HG02840 (cell line): ENCODE results near the gene SLC35D2.
A peak's percentile ranks its signal among the peaks of the same experiment; 100 is the strongest.

Experiments used
- ATAC-seq: cut with Tn5 transposase; IDR thresholded peaks from one replicate; pipeline ENCODE4 v1.9.1; 2021; ENCODE audit warnings: mild to moderate bottlenecking, moderate library complexity, moderate number of reproducible peaks; ENCODE audit not compliant: unreplicated experiment, low FRiP score

The SLC35D2 gene

DNA sequence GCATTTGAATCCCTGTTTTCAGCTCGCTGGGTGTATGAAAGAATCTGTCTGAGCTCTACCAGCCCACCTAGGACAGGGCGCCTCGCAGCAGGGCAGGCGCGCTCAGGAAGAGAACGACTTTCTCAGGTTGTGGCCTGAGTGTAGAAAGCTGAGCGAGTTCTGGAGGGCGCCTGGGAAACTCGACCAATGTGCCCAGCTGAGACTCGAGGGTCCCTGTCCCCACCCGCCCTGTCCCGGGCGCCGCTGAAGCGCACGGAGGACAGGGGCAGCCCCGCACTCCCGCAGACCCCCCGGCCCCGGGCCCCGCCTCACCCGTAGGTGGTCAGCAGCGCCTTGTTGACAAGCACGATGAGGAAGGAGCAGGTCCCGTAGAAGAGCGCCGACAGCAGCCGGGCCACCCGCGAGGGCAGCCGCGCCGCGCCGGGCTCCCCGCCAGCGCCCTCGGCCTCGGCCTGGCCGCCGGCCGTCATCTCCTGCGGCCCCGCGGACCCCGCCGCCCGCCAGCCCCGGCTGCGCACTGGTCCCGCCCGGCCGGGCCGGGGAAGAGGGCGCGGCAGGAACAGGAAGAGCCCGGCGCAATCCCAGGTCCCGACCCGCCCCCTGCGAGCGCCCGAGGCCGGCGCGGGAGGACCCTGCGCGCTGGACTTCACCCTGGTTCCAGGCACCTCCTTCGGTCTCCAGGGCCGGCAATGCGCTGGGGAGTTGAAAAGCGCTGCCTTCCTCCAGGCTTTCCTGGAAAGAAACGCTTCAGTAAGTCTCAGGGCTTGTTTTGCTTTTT, at the start of gene SLC35D2:
Gene SLC35D2 (minus strand): TSS at position 547 of the 778 bp plus-strand sequence. CDS start 77 bp downstream, at position 470.
- ATAC-seq = no peak

DNA sequence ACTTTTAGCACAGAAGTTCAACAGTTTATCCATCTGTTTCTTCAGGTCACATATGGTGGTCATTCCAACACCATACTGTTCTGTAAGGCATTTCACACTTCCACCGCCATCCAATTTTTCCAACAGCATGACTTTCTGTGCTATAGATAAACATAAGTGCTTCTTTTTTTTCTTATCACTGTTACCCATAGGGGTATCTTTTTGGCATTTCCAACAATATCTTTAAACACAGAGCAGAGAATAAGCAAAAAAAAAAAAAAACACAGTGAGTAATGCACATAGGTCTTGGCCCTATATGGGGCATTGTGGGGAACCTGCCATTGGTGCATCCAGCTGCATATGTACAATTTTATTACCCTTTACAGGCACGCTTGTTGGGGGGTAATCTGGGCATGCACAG, 46.9 kb upstream of the SLC35D2 start:
- no peak for ATAC-seq

DNA sequence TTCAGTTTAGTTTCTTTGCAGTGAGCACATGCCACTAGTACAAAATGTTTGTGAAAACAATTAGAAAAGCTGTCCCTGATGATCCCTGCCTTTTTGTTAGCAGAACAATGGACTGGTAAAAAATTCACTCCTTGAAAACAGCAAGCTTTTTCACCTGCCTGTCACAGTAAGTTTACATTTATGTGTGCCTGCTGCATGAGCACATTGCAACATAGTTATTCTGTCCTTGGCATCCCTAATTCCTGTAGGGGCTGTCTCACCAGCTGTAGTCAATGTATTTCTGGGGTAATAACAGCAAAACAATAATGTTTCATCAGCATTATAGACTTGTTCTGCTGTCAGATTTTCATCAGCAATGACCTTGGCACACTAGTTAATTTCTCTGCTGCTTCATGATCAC, 46.2 kb upstream of the SLC35D2 start:
- ATAC-seq = no peak

DNA sequence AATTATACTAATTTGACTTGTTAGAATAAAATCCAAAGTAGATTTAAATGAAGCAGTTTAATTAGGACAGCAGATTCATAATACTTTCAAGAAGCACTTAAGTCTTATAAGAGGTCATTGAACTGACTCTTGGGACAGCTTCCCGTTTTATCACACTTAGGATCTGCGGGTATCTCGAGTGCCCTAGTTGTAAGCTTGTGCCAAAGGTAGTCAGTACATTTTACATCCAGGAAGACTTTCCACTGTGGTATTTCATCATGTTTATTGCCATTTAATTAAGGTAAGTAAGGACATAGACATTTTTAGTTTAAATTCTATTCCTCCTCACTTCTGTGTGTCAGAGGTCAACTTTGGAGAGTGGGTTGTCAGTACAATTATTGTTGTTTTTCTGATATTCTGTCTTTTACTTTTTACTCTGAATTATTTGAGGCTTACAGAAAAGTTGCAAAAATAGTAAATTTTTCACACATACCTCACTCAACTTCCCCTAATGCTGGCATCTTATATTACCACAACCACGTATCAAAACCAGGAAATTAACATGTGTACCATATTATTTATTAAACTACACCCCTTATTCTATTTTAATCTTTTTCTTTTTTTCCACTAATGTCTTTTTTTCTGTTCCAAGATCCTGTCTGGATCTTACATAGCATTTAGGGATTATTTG, 42.1 kb upstream of the SLC35D2 start:
- ATAC-seq = no peak

DNA sequence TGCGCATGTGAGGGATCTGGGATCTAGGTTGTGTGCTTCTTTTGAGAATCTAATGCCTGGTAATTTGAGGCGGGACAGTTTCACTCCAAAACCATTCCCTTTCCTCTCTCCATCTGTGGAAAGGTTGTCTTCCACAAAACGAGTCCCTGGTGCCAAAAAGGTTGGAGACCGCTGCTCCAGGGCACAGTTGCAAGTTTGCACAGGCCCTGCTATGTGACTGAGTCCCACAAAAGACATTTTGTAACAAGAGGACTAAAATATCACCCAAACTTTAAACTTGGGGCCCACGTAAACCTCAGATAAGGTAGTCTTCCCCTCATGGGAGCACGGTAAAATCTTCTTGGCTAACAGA, 40.5 kb upstream of the SLC35D2 start:
- no peak for ATAC-seq

DNA sequence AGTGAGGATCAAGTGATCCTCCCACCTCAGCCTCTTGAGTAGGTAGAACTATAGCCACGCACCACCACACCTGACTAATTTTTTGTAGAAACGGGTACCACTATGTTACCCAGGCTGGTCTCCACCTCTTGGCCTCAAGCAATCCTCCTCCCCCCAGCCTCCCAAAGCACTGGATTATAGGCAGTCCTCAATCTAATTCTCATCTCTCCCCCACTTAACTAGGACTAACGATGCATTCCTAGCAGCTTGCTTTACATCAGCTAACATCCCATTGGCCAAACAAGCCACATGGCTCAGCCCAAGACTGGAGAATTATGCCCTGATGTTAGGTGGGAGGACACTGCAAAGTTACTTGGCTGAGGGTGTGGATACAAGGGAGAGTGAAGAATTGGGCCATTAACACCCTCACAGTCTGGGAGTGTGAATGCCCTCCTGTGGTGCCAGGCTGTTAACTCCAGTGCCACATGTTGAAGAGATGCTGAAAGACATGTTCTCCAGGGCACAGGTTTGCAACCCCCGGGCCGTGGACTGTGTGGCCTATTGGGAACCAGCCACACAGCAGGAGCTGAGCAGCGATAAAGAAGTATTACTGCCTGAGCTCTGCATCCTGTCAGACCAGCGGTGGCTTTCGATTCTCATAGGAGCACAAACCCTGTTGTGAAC, 39.9 kb upstream of the SLC35D2 start:
- no peak for ATAC-seq

DNA sequence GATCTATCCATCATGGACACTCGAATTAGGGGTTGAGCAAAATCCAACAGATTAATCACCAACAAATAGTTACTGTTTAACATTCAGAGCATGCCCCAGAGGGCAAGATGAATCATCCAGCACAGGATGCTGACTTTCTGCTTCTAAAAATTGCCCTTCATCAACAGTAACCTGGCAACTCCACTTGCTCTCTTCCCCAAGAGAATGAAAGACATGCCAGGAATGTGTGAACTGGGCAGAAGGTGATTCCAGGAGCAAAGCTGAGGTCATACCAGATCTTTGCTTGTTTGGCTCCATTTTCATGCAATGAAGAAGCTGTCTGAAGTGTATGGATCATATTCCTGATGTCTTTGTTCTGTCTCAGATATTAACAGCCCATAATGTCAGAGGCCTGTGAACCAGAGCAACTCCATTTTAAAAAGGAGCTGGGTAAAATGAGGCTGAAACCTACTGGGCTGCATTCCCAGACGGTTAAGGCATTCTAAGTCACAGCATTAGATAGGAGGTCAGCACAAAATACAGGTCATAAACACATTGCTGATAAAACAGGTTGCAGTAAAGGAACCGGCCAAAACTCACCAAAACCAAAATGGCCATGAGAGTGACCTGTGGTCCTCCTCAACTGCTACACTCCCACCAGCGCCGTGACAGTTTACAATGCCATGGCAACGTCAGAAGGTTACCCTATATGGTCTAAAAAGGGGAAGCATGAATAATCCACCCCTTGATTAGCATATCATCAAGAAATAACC, 37.1 kb upstream of the SLC35D2 start:
- ATAC-seq = no peak

DNA sequence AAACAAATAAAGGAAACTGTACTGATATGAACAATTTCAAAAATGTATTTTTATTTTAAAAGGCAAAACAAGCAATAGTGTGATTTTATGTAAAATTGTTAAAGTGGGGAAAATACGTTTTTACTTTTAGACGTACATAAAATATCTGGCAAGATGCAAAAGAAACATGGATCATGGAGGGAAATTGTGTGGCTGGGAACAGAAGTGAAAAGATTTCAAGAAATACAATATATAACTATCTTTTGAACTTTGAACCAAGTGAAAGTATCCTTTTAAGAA, 36.1 kb upstream of the SLC35D2 start:
- no peak for ATAC-seq

DNA sequence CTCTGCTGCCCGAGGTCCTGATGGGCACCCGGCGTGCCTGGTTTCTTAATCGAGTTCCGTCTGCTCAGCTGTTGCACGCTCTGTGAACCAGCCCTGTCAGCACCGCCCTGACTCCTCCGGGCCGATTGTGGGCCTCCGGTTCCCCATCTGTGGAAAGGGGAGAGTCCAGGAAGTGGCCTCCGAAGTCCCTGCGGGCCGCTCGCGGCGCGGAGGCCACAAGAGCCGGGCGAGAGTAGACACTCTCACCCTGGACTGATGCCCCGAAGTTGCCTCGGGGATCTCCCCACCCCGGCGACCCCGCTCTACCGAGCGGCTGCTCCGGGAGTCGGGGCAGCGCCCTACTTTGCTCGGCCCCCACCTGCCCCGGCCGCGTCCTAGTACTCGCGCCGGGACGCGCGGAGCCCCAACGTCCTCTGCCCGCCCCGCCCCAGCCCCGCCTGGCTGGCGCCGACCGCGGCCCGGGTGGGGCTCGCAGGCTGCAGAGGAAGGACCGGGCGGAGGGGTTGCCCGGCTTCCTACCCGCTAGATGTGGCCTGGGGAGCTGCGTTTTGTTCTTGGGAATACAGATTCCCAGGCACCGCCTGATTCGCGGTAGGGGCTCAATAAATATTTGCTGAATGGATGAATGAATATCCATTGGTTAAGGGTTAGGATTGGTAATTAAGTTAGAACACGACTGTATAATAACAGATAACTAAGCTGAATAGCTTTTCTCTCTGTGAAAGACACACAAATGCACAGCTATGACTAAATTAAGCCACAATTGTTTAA, 35.6 kb upstream of the SLC35D2 start:
- ATAC-seq = peak; percentile 23

DNA sequence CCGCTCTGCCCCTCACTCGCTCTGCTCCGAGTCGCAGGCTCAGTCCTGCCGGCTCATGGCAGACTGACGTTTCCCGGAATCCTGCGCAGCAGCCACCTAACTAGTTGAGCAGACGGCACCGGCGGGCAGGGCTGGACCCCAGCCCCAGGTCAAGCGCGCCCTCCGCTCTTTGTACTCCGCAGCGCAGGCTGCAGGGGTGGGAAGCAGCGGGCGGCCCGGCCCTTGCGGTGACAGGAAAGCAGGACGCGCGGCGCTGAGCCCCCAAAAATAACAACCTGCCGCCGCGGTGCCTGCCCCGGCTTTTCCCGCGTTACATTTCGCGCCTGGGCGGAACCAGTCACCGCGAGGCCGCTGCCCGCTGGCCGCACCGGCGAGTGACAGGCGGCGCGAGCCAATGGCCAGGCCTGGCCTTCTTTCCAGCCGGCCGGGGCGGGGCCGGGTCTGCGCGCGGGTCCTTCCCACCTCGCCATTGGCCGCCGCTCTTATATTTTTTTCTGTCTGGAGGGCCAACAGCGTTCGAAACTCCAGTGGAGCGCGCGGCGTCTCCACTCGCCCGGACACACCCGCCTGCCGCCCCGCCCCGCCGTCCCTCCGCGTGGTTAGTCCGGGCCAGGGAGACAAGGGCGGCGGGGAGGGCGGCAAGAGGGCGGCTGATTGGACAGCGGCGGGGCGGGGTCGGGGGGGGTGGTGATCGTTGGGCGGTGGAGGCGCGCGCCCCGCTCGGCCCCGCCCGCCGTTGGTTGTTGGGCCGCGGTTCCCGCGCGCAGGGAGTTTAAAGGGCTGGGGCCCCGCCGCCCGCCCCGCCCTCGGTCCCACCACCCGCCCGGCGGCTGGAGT, 34.8 kb upstream of the SLC35D2 start, which contains the start of gene ZNF367:
Gene ZNF367 (minus strand): TSS at position 288 of the 837 bp plus-strand sequence. CDS start 338 bp downstream, outside the sequence.
- ATAC-seq = peak; percentile 60

DNA sequence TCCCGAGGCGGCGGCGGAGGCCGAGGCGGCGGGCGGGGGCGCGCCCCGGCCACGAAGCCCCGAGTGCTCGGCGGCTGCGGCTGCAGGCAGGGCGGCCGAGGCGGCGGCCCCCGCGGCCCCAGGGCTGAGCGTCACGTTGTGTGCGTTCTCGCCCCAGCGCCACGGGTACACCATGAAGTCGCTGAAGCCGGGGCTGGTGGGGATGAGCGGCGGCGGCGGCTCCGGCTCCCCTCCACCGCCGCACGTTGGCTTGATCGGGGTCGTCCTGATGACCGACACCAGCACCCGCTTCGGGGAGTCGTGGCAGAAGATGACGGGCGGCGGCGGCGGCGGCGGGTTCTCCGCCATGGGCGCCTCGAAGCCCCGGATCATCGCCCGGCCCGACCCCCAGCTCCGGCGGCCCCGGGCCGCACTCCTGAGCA, 34.2 kb upstream of the SLC35D2 start:
- ATAC-seq = no peak

DNA sequence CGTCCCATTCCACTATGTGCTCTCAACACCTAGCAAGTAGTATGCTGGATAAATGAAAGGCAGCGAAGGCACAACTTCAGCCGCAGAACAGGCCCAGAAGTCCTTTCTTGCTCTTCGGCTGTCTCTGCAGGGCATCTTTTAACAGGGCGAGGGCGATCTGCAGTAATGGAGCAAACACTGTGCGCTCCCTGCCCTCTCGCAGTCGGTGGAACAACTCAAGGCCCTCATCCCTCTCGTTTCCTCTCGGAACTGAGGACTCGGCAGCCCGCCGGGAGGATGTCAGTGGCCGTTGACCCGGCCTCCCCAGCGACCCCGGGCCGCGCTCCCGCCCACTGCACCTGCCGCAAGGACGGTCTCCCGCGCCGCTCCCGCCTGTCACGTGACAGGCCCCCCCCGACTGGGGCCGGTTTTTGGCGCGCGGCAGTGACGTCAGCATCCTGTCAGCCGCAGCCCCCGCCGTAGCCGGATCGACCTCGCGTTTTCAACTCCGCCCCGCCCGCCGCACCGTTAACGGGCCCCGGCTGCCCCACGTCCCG, 33.6 kb upstream of the SLC35D2 start:
- peak; percentile 26 for ATAC-seq

DNA sequence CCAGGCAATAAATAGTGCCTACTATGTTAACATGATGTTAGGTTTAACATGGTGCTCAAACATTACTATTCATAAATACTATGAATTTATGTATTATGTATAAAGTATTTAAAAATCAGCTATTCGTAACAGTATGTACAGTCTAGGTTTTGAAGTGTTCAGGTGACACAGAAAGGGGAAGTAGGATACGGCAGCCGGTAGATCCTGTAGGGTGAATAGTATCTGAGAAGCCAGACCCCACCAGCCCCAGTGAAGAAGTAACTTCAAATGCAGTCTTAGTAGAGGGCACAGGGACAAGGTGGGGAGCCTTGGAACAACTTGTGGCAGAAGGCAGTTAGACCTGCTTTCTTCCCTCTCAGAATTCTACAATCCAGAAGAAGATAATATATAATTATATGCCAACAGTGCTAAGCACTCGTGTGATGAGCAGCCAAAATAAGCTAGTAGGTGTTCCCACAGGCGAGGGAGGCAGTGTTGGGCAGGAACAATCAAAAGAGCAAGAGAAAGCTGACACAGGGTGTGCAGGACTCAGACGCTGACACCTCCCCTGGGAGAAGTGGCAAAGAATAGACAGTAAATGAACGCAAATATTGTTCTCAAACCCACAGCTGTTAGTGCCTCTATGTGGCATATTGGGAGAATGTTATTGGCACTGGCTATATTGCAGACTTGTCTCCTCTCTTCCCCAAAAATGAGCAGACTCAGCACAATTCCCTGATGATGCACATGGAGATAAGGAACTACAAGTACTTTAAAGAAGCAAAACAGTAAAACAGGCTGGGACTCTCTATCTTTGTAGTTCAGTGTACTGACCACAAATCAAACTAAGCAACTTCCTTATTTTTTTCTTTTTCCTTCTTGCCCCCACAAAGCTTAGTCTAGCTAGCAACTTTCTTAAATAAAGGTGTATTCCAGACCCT, 30.1 kb upstream of the SLC35D2 start:
- no peak for ATAC-seq

DNA sequence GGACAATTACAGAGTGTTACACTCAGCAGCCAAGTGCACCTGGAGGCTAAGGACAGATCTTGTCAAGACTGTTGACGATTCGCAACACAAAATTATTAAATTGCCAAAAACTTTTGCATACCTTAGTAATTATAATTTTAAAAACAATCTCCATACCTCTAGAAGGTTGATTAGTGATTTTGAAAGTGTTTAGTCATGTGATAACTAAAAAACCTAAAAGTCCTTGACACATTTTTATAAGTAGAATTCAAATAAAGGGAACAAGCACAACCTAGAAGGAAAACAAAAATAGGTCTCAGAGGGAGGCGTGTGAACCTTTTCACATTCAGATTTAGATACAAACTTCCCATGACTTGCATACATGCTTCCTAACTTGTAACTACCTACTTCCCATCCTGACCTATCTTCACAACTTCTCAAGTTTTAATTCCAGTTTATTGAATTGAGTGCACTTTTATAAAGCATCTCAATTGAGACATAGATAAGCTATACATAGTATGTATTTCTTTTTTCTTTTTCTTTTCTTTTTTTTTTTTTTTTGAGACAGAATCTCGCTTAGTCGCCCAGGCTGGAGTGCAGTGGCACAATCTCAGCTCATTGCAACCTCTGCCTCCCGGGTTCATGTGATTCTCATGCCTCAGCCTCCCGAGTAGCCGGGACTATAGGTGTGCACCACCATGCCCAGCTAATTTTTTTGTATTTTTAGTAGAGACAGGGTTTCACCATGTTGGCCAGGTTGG, 28.8 kb upstream of the SLC35D2 start:
- ATAC-seq = no peak

DNA sequence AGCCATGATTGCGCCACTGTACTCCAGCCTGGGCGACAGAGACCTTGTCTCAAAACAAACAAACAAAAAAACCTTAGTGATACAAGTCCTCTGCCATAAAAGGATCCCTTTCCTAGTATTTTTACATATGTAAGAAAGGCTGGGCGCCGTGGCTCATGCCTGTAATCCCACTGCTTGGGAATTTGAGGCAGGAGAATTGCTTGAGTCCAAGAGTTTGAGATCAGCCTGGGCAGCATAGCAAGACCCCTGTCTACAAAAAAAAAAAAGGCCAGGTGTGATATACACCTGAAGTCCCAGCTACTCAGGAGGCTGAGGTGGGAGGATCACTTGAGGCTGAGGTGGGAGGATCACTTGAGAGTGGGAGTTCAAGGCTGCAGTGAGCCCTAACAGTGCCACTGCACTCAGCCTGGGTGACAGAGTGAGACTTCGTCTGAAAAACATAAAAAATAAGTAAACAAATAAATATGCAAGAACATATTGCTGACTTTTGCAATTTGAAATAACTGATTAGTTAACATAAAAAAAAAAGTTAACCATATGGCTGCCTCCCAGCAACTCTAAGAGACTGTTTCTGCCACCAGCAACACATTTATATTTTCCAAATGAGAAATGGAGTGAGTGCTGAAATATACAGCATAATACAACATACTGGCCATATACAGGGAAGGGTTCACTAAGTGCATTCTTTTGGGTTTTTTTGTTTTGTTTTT, 27.8 kb upstream of the SLC35D2 start:
- ATAC-seq = no peak

DNA sequence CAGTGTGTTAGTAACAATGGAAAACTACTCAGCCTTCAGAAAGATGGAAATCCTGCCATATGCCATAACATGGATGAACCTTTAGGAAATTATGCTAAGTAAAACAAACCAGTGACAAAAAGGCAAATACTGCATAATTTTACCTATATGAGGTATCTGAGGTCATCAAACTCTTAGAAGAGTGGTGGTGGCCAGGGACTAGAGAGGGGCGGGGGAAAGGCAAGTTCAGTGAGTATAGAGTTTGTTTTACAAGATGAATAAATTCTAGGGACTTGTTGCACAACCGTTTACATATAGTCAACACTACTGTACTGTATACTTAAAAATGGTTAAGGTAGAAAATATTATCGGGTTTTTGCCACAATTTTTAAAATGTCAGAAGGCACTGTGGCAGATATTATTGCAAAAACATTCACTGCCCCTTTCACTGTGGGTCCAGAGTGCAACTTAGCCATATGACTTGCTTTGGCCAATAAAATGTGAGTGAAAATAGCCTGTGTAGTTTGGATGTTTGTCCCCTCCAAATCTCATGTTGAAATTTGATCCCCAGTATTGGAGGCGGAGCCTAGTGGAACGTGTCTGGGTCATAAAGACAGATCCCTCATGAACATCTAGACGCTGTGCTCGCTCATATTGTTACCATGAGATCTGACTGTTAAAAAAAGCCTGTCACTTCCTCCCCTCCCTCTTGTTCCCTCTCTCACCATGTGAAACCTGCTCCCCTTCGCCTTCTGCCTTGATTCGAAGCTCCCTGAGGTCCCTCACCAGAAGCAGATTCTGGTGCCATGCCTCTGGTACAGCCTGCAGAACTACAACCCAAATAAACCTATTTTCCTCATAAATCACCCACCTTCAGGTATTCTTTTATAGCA, 25.1 kb upstream of the SLC35D2 start:
- no peak for ATAC-seq
